ENCODE measurements around the gene GABRB2. TPM values are rescaled to one million over a fixed set of nuclear protein-coding genes. Genes with fewer than 3 reads are reported as not detected.
"Not testable (repeated sequence)": the region's sequence is repeated elsewhere in the genome, so short reads cannot be mapped to it uniquely, and the experiment has no call there.

Gene GABRB2
- total RNA-seq, 1 experiment from 2014 or later = not detected

GRCh38 chr5:161299053-161299452, 247.5 kb downstream of the GABRB2 start:
- CTCF ChIA-PET = no interaction called here
- no peak for TF ChIP-seq CTCF (IDR thresholded peaks at IDR 0.05; ENCODE audit: unreplicated experiment)

GRCh38 chr5:161297388-161297787, 249.1 kb downstream of the GABRB2 start:
- H3K36me3 Mint-ChIP-seq (ENCODE audit: insufficient read depth, unreplicated experiment); H3K27ac Mint-ChIP-seq (ENCODE audit: low read depth, unreplicated experiment); H3K4me1 Mint-ChIP-seq (ENCODE audit: insufficient read depth, unreplicated experiment); intact Hi-C loops (cut with micrococcal nuclease); H3K27me3 Mint-ChIP-seq (ENCODE audit: insufficient read depth, unreplicated experiment); H3K4me3 Mint-ChIP-seq (ENCODE audit: unreplicated experiment); DNase-seq (ENCODE audit: unreplicated experiment); BruUV-seq (replicated peaks); H3K9me3 Mint-ChIP-seq (ENCODE audit: unreplicated experiment); POLR2A ChIA-PET: not testable (repeated sequence)
- CTCF ChIA-PET = interaction anchor here (1.1 kb wide), 1 partner anchor 22 kb away, joined by 3 read pairs; no protein-coding TSS in a partner anchor

More at GRCh38 chr5:161299053-161299452, 247.5 kb downstream of the GABRB2 start:
- Mint-ChIP-seq H3K27ac (ENCODE audit: low read depth, unreplicated experiment) (no peak overlapping the region), H3K36me3 (ENCODE audit: insufficient read depth, unreplicated experiment) (no peaks in the 10 kb centered on the region), H3K4me1 (ENCODE audit: insufficient read depth, unreplicated experiment) (no peaks in the 10 kb centered on the region), H3K9me3 (ENCODE audit: unreplicated experiment) (peaks cover 7% of the 10 kb centered on the region), H3K4me3 (ENCODE audit: unreplicated experiment) (no peak overlapping the region), H3K27me3 (ENCODE audit: insufficient read depth, unreplicated experiment) (no peaks in the 10 kb centered on the region)
- POLR2A ChIA-PET = no interaction called here
- no TSS peak for BruUV-seq (replicated peaks)
- intact Hi-C loops (cut with micrococcal nuclease) = no loop called here
- no peak for DNase-seq (ENCODE audit: unreplicated experiment)

GRCh38 chr5:161295721-161296250, 250.7 kb downstream of the GABRB2 start:
- no TSS peak for BruUV-seq (replicated peaks)
- Mint-ChIP-seq H3K27me3 (ENCODE audit: insufficient read depth, unreplicated experiment) (no peaks in the 10 kb centered on the region), H3K4me3 (ENCODE audit: unreplicated experiment) (no peak overlapping the region), H3K9me3 (ENCODE audit: unreplicated experiment) (peaks cover 7% of the 10 kb centered on the region), H3K27ac (ENCODE audit: low read depth, unreplicated experiment) (no peak overlapping the region), H3K36me3 (ENCODE audit: insufficient read depth, unreplicated experiment) (no peaks in the 10 kb centered on the region), H3K4me1 (ENCODE audit: insufficient read depth, unreplicated experiment) (no peaks in the 10 kb centered on the region)
- intact Hi-C loops (cut with micrococcal nuclease) = no loop called here
- no peak for DNase-seq (ENCODE audit: unreplicated experiment)
- ChIA-PET POLR2A (interaction anchor here (1.3 kb wide), 1 partner anchor 10 kb away, joined by 3 read pairs; no protein-coding TSS in a partner anchor), CTCF (interaction anchor here (0.7 to 1.0 kb wide), 2 partner anchors 10 to 17 kb away, joined by 3 to 4 read pairs; no protein-coding TSS in a partner anchor)
- TF ChIP-seq CTCF (IDR thresholded peaks at IDR 0.05; ENCODE audit: unreplicated experiment) = no peak

GRCh38 chr5:161288071-161288470, 258.5 kb downstream of the GABRB2 start:
- no peaks in the 10 kb centered on the region for H3K27me3 Mint-ChIP-seq (ENCODE audit: insufficient read depth, unreplicated experiment)
- H3K36me3 Mint-ChIP-seq (ENCODE audit: insufficient read depth, unreplicated experiment) = no peaks in the 10 kb centered on the region
- intact Hi-C loops (cut with micrococcal nuclease) = no loop called here
- no peak overlapping the region for H3K4me3 Mint-ChIP-seq (ENCODE audit: unreplicated experiment)
- peaks cover 6% of the 10 kb centered on the region for H3K4me1 Mint-ChIP-seq (ENCODE audit: insufficient read depth, unreplicated experiment)
- H3K9me3 Mint-ChIP-seq (ENCODE audit: unreplicated experiment) = no peaks in the 10 kb centered on the region
- DNase-seq (ENCODE audit: unreplicated experiment) = no peak
- ChIA-PET POLR2A (no interaction called here), CTCF (interaction anchor here (0.6 kb wide), 1 partner anchor 778 kb away, joined by 3 read pairs; no protein-coding TSS in a partner anchor)
- no peak overlapping the region for H3K27ac Mint-ChIP-seq (ENCODE audit: low read depth, unreplicated experiment)
- BruUV-seq (replicated peaks) = no TSS peak
- TF ChIP-seq CTCF (IDR thresholded peaks at IDR 0.05; ENCODE audit: unreplicated experiment) = no peak
